Measurements from ENCODE around the gene MAP6D1. TPM values are rescaled to one million over a fixed set of nuclear protein-coding genes. Genes with fewer than 3 reads are reported as not detected.

MAP6D1 gene
- polyA plus RNA-seq, 3 donors from 2014 or later, result not detected

DNA sequence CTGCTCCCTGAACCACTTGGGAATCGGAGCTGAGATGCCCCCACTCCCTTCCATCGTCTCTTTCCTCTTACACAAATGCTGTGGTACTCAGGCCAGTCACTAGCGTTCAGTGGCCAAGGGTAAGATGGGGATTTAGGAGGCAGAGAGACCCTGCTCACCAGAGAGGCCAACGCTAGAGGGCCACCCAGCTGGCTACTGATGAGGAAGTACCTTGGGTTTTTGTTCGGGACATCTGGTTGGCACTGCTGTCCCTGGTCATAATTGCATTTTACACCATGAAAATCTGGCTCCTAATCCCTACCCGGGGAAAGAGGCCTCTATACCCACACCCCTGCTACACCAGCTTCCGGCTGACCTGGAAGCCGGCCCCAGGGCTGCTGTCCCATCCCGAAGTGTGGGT is 7.7 kb downstream of the MAP6D1 start:
- Mint-ChIP-seq H3K4me3 (no peak overlapping the region), H3K9me3 (no peaks in the 10 kb centered on the region), H3K27me3 (ENCODE audit: low read depth in 3 of 3) (peaks cover 0 to 2% (median 0%) of the 10 kb centered on the region in 3 donors), H3K4me1 (peaks cover 0 to 5% of the 10 kb centered on the region in 2 donors), H3K36me3 (peaks cover 0 to 12% (median 9%) of the 10 kb centered on the region in 3 donors), H3K27ac (no peak overlapping the region)
- DNase-seq, result no peak

DNA sequence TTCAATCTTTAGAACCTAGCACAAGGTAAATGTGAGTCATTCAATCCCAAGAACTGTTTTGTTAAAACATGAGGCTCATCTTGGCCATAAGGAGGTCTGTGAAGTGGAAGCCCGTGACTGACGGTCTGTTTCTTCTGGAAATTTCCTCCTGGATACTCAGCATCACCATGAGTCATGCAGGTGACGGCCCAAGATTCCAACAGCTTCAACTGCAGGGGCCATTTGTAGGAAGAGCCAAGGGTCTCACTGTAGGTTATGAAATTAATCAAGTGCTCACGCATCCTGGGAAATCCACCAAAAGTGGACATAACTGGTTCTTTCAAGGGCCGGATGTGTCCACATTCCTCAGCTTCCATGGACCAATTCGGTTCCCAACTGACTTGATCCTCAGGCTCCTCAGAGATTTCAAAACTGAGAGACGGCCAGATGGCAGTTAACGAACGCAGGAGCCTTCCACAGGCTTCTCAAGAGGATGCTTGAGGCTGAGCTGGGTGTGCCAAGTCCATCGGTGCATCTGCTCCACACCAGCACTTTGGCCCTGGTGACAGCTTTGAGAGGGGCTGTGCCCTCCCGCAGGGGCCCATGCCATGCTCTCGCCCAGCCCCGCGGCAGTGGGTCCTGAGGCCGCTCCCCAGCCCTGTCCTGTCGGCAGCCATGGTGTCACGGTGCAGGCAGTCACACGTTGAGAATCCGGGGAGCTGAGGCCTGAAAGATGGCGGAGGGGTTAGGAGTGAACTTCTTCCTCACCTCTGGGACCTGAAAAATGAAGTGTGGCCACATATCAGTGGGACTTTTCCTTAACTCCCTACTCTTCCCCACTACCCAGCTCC is 8.5 kb downstream of the MAP6D1 start:
- Mint-ChIP-seq H3K27me3 (ENCODE audit: low read depth in 3 of 3) (peaks cover 0 to 2% (median 0%) of the 10 kb centered on the region in 3 donors), H3K36me3 (peaks cover 0 to 13% (median 9%) of the 10 kb centered on the region in 3 donors), H3K9me3 (no peaks in the 10 kb centered on the region), H3K27ac (no peak overlapping the region), H3K4me1 (peaks cover 0 to 3% of the 10 kb centered on the region in 2 donors), H3K4me3 (no peak overlapping the region)
- no peak for DNase-seq

DNA sequence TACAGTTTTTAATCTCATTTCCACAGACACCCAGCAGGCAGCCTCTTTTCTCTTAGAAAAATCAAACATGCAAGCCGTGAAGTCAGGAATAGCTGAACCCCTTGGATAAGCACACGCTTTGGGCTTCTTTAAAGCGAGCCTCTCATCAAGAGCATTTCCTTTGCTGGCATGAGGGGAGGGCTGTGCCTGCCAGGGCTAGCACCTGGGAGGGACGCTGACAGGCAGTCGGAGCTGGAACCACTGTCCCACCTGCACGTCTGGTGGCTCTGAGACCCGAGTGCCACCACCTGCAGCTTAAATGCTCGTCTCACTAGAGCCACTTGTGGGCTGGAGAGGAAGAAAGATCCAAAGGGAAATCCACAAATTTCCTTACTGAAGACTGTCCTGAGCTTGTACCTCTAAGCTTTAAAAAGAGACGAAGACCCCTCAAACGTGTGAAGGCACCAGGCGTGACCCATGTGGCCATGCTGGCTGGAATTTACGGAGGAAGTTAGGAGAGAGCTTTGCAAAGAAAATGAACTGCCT is 9.4 kb downstream of the MAP6D1 start:
- DNase-seq, result no peak
- peaks cover 0 to 3% of the 10 kb centered on the region in 2 donors for H3K4me1 Mint-ChIP-seq
- H3K4me3 Mint-ChIP-seq, result no peak overlapping the region
- peaks cover 0 to 2% (median 0%) of the 10 kb centered on the region in 3 donors for H3K27me3 Mint-ChIP-seq (ENCODE audit: low read depth in 3 of 3)
- H3K9me3 Mint-ChIP-seq, result no peaks in the 10 kb centered on the region
- peak overlapping the region in 2 of 6 donors; percentile 31 to 65 for H3K27ac Mint-ChIP-seq
- peaks cover 0 to 21% (median 11%) of the 10 kb centered on the region in 3 donors for H3K36me3 Mint-ChIP-seq

DNA sequence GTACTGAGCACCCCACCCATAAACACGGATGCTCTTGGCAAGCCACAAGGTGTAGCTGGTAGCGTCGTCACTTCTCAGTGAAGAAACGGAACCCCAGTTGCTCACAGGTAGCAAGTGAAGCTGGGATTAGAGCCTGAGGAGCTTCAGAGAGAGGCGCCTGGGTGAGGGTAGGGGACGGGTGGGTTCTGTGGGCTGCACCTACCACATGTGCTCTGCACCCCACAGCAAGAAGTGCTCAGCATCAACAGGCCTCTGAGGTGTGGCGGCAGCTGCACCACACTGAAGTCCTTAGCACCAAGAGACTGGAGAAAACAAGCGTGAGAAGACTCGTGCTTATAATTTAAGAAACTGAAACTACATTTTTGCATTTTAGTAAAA is 9.8 kb downstream of the MAP6D1 start:
- peaks cover 0 to 2% (median 0%) of the 10 kb centered on the region in 3 donors for H3K27me3 Mint-ChIP-seq (ENCODE audit: low read depth in 3 of 3)
- H3K9me3 Mint-ChIP-seq, result no peaks in the 10 kb centered on the region
- no peak for DNase-seq
- H3K27ac Mint-ChIP-seq, result peak overlapping the region in 3 of 6 donors; percentile 40 to 65 (median 51)
- peak overlapping the region in 1 of 5 donors; percentile 2 for H3K4me3 Mint-ChIP-seq
- H3K4me1 Mint-ChIP-seq, result peaks cover 0 to 3% of the 10 kb centered on the region in 2 donors
- peaks cover 0 to 23% (median 13%) of the 10 kb centered on the region in 3 donors for H3K36me3 Mint-ChIP-seq

DNA sequence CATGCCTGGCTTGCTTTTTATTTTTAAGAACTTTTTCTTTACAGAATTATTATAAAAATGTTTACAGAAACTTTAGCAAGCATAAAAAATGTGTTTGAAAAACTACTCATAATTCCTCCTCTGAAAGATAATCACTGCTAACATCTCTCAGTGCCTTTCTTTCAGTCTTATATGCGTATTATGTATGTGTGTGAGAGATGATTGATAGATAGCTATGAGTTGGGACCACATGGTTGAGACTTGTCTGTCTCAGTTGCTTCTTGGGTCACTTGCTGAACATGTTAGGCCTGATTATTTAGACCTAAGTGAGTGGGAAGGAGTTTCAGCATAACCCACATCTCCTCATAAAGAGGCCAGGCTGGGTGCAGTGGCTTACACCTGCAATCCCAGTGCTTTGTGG is 11.1 kb downstream of the MAP6D1 start:
- H3K9me3 Mint-ChIP-seq, result no peaks in the 10 kb centered on the region
- H3K27me3 Mint-ChIP-seq (ENCODE audit: low read depth in 3 of 3), result peaks cover 0 to 2% (median 0%) of the 10 kb centered on the region in 3 donors
- H3K36me3 Mint-ChIP-seq, result peaks cover 5 to 28% (median 17%) of the 10 kb centered on the region in 3 donors
- H3K4me1 Mint-ChIP-seq, result peaks cover 0 to 3% of the 10 kb centered on the region in 2 donors
- H3K27ac Mint-ChIP-seq, result peak overlapping the region in 3 of 6 donors; percentile 7 to 29 (median 15)
- H3K4me3 Mint-ChIP-seq, result no peak overlapping the region
- DNase-seq, result no peak

DNA sequence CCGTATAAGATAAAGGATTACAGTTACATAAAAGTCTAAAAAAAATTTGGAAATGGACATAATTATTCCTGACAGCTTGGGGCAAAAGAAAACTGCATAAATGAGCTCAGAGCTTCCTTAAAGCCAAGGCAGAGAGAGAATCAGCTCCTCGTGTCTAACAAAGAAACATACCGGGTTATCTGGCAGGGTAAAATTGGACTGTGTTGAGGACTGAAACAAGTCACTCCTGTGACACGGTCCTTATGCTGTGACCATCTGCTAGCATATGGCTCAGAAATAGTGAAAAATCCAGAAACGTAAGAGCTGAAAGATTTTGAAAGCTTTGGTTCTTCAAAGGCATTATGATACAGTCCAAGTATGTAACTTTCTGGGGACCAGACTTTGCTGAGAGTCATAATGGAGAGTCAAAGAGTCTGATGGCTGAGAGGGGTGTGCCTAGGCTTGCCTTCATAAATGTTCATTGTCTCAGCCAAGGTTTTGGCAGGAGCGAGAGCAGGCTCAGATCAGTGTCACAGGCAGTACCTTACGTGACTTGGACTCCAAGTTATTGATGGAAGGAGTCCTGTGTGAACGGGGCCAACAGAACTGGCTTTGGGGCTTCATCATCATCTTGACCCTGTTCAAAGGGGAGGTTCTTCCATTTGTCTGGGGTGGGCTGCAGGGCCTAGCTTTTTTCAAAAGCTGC is 12.5 kb downstream of the MAP6D1 start:
- DNase-seq, result no peak

DNA sequence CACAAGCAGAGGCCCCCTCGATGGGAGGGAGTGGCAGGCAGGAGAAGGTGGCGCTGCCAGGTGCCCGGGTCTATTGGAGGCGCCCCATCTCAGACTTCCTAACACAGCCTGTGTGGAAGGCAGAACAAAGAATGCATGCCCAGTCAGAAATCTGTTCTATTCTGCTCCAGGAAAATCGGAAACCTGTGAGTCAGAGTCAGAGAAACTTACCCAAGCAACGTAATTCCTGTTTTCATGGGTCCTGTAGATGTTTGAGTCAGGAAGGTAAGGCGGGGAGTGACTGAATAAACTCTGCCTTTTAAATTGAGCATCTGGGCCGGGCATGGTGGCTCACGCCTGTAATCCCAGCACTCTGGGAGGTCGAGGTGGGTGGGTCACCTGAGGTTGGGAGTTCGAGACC is 13.7 kb downstream of the MAP6D1 start:
- Mint-ChIP-seq H3K36me3 (peaks cover 11 to 45% (median 24%) of the 10 kb centered on the region in 3 donors), H3K9me3 (no peaks in the 10 kb centered on the region)

More for the DNA sequence above, 12.5 kb downstream of the MAP6D1 start:
- Mint-ChIP-seq H3K9me3 (no peaks in the 10 kb centered on the region), H3K27me3 (ENCODE audit: low read depth in 3 of 3) (peaks cover 0 to 2% (median 0%) of the 10 kb centered on the region in 3 donors), H3K4me1 (peaks cover 0 to 3% of the 10 kb centered on the region in 2 donors), H3K4me3 (no peak overlapping the region), H3K27ac (peak overlapping the region in 2 of 6 donors; percentile 11 to 20), H3K36me3 (peaks cover 5 to 35% (median 17%) of the 10 kb centered on the region in 3 donors)

DNA sequence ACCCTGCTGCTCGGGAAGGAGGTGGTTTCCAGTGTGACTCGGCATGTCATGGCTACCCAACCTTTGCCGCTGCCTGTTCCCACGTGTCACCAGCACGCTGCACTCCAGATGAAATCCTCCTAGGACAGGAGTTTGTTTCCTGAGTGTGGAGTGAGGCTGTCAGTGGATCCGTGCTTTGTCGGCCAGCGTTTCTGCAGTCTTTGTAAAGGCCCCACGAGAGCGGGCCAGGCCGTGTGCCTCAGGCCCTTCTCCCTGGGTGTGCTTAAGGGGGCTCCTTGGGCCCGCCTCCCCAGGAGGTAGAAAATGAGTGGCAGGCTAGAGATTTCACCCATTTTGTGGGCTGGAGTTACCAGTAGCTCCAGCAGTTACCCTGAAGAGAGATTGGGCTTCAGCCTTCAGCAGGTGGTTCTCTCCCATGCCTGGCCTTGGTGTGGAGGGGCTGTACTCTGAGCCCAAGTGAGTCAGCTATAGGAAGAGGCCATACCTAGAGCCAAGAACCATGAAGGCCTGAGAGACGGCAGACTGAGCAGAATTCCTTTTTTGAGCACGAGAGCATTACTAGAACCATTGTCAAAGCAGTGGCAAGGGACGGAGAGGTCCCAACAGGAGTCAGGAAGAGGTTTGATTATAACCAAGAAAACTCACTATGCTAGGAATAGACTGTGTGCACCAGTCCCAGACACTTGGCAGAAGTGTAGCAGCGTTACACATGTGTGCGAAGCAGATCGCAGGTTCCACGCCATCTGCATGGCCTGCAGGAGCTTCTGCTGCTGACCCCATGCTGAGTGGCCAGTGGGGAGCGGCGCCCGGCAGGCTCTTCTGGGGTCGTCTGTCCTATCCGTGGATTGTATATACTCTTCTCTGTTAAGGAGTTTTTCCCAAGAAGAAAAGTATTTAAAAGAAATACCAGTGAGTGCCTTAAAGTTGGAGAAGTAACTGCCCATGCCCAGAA is 14.5 kb downstream of the MAP6D1 start:
- Mint-ChIP-seq H3K4me1 (no peaks in the 10 kb centered on the region), H3K36me3 (peaks cover 14 to 44% (median 23%) of the 10 kb centered on the region in 3 donors), H3K9me3 (no peaks in the 10 kb centered on the region), H3K4me3 (no peak overlapping the region), H3K27ac (no peak overlapping the region), H3K27me3 (ENCODE audit: low read depth in 3 of 3) (no peaks in the 10 kb centered on the region)
- DNase-seq, result no peak

More for the DNA sequence above, 13.7 kb downstream of the MAP6D1 start:
- DNase-seq, result no peak
- Mint-ChIP-seq H3K27ac (no peak overlapping the region), H3K4me1 (no peaks in the 10 kb centered on the region), H3K27me3 (ENCODE audit: low read depth in 3 of 3) (no peaks in the 10 kb centered on the region), H3K4me3 (no peak overlapping the region)

DNA sequence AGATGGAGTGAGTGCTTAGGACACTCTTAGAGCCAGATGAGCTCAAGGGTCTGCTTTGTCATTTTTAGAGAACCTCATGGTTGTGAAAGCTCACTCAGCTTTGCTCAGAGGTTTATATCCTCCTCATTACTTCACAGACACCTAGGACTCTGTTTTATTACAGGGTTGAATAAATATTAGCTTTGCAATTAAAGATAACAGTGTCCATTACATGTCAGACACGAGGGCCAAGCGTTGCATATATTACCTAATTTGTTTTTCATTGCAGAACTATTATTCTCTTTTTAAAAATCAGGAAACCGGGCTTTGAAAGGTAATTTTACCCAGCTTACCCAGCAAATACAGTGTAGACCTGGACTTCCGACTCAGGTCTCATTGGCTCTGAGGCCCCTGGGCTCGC is 16.1 kb downstream of the MAP6D1 start:
- DNase-seq, result no peak
- no peaks in the 10 kb centered on the region for H3K4me1 Mint-ChIP-seq
- H3K4me3 Mint-ChIP-seq, result no peak overlapping the region
- H3K27ac Mint-ChIP-seq, result no peak overlapping the region
- H3K9me3 Mint-ChIP-seq, result no peaks in the 10 kb centered on the region
- no peaks in the 10 kb centered on the region for H3K27me3 Mint-ChIP-seq (ENCODE audit: low read depth in 3 of 3)
- H3K36me3 Mint-ChIP-seq, result peaks cover 15 to 46% (median 23%) of the 10 kb centered on the region in 3 donors

DNA sequence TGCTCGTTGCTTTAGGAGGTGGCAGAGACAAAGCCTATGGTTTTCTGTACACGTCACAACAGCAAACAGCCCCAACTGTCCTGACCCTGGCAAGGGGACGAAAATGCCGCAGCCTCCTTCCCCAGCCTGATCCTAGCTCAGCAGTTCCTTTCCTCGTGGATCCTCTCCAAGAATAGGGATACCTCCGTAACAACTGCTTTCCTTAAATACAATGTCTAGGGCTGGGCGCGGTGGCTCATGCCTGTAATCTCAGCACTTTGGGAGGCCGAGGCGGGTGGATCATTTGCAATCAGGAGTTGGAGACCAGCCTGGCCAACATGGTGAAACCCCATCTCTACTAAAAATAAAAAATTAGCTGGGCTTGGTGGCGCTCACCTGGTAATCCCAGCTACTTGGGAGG is 17.0 kb downstream of the MAP6D1 start:
- DNase-seq, result no peak
- no peaks in the 10 kb centered on the region for H3K9me3 Mint-ChIP-seq
- H3K27me3 Mint-ChIP-seq (ENCODE audit: low read depth in 3 of 3), result peaks cover 0 to 3% (median 0%) of the 10 kb centered on the region in 3 donors
- H3K27ac Mint-ChIP-seq, result peak overlapping the region in 1 of 6 donors; percentile 26
- H3K4me1 Mint-ChIP-seq, result no peaks in the 10 kb centered on the region
- H3K36me3 Mint-ChIP-seq, result peaks cover 20 to 51% (median 27%) of the 10 kb centered on the region in 3 donors
- no peak overlapping the region for H3K4me3 Mint-ChIP-seq

DNA sequence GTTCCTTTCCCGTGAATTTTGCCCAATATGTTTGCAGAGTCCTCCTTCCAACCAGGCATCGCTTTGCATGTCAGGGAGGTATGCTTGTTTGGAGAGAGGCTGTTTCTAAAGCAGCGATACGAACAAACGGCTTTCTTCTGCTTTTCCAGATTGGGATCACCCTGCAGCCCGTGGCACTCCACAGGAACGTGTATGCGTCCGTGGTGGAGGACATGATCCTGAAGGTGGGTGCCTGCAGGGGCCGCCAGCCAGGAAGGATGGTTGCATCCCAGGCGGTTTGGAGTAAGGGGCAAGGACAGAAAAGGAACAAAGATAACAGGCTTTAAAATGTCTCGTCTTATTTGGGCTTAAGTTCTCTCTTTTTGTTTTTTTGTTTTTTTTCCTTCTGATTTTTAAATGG is 17.5 kb downstream of the MAP6D1 start:
- Mint-ChIP-seq H3K4me3 (no peak overlapping the region), H3K36me3 (peaks cover 23 to 49% (median 30%) of the 10 kb centered on the region in 3 donors), H3K27me3 (ENCODE audit: low read depth in 3 of 3) (peaks cover 0 to 3% (median 0%) of the 10 kb centered on the region in 3 donors), H3K9me3 (no peaks in the 10 kb centered on the region), H3K27ac (peak overlapping the region in 1 of 6 donors; percentile 26), H3K4me1 (no peaks in the 10 kb centered on the region)
- no peak for DNase-seq

DNA sequence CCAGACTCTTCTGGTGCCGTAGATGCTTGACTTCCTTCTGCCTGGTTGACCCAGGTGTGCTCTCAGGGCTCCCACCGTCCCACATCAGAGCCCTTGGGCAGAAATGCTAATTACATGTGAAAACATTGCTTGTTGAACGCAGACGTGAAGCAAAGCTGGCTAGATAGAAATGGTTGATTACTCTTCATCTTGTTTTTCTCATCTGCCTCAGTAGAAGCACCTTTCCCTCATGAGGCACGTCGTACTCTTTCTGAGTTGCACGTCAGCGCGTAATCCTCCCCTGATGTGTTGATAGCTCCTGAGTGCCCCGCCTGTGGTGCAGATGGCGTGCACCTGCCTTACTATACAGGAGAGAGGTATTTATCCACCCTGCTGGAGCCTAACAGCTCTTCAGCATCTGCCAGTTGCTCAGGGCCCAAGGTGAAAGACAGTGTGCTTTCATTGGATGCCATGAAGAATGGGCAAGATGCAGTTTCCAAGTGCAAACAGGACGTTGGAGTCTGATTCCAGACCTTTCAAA is 18.1 kb downstream of the MAP6D1 start:
- Mint-ChIP-seq H3K4me1 (no peaks in the 10 kb centered on the region), H3K27me3 (ENCODE audit: low read depth in 3 of 3) (peaks cover 0 to 3% (median 0%) of the 10 kb centered on the region in 3 donors), H3K9me3 (no peaks in the 10 kb centered on the region), H3K36me3 (peaks cover 24 to 47% (median 31%) of the 10 kb centered on the region in 3 donors), H3K4me3 (no peak overlapping the region), H3K27ac (peak overlapping the region in 1 of 6 donors; percentile 3)
- DNase-seq, result no peak

DNA sequence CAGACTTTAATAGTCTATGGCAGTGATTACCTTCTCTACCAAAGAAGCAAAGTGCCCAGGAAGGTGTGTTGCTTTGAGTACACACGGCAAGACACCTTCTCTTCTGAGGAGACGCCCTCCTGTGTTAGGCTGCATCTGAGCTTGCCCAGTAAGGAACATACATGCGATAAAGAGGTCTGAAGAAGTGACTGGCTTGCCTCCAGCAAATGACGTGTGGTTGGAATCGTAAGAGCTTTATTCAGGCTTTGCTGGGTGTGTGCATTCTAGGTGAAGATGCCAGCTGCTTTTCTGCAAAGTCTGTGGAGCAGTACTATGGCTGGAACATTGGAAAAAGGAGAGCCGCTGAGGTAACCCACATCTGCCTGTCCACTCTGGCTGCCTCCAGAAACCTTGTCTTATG is 22.4 kb downstream of the MAP6D1 start:
- Mint-ChIP-seq H3K27me3 (ENCODE audit: low read depth in 3 of 3) (peaks cover 0 to 3% (median 0%) of the 10 kb centered on the region in 3 donors), H3K4me1 (no peaks in the 10 kb centered on the region), H3K36me3 (peaks cover 34 to 53% (median 45%) of the 10 kb centered on the region in 3 donors), H3K4me3 (no peak overlapping the region), H3K27ac (no peak overlapping the region), H3K9me3 (no peaks in the 10 kb centered on the region)
- no peak for DNase-seq
